ENCODE results near the gene YBEY. TPM values are rescaled to one million over a fixed set of nuclear protein-coding genes. Genes with fewer than 3 reads are reported as not detected.

The YBEY gene
- total and polyA plus RNA-seq, 2 of the 8 experiments (the other 6 are each of a cell fraction or from before 2014, with no cell fraction given): 26.9 to 31.9 TPM

DNA sequence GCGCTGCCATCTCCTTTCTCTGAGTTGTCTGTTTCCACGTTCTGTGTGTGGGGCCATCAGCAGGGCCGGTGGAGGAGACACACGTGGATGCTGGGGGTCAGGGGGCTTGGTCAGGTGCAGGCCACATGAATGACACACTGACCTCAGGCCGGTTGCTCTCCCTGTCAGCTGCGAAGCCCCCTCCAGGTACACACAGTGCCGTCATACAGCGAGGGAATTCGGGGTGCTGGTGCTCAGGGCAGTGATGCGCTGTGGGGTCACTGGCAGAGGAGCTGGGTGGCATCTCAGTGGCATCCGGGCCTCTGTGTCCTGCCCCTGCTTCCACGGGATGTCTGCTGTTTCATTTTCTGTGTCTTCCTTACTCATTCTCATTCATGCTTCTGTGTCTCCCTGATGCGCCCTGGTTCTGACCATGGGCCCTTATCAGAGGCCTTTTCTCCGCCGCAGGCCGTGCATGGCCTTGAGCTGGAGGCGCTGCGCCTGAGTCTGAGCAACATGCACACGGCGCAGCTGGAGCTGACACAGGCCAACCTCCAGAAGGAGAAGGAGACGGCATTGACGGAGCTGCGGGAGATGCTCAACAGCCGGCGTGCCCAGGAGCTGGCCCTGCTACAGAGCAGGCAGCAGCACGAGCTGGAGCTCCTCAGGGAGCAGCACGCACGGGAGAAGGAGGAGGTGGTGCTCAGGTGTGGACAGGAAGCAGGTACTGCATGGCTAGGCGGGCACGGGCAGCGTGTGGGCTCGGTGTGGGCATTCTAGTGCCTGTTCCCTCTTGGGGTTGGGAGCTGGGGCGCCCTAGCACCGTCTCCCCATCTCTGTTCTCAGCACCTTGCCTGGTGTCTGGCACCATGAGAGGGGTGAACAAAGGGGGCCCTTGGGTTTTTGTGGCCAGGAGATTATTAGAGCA is 60.4 kb downstream of the YBEY start:
- no peak overlapping the region for H2AK5ac ChIP-seq (ENCODE audit: low read depth, low read length)
- no peak overlapping the region for H3K4ac ChIP-seq (replicated peaks; ENCODE audit: insufficient read length, low read depth, low read length)
- no peaks in the 10 kb centered on the region for H3K9me3 ChIP-seq (ENCODE audit: insufficient read depth in 2 of 2, low read depth in 1 of 2, low read length in 1 of 2)
- H3K4me2 ChIP-seq (ENCODE audit: insufficient read depth in 1 of 2, low read depth in 2 of 2, low read length in 2 of 2): no peak overlapping the region
- no peak overlapping the region for H3K4me3 ChIP-seq (ENCODE audit: extremely low read depth in 1 of 4, insufficient read depth in 2 of 4, low read depth in 3 of 4, low read length in 4 of 4)
- peaks cover 7 to 8% of the 10 kb centered on the region in 2 experiments for H4K20me1 ChIP-seq (replicated peaks in 1 of 2; ENCODE audit: control insufficient read depth in 1 of 2, insufficient read depth in 2 of 2, low read length in 2 of 2)
- H3K27me3 ChIP-seq (replicated peaks in 1 of 4; ENCODE audit: control insufficient read depth in 3 of 4, extremely low read depth in 1 of 4, insufficient read depth in 3 of 4, low read length in 3 of 4): no peaks in the 10 kb centered on the region
- no peak overlapping the region; the same call in 1 of the 2 replicates for H2BK5ac ChIP-seq (ENCODE audit: low read depth, low read length)
- WGBS, 2 experiments (ENCODE audit: extremely low coverage in 1 of 2, insufficient coverage in 1 of 2, insufficient read length in 1 of 2, insufficient replicate concordance in 2 of 2, low coverage in 1 of 2, low lambda C conversion rate in 2 of 2, missing lambda C conversion rate in 1 of 2): 93% methylated on average over 30 of the region's 34 CpGs; no CpG with 5 or more reads in 1 of the 2 experiments
- H2AFZ ChIP-seq (ENCODE audit: low read length): no peak overlapping the region
- peaks cover 17 to 44% (median 31%) of the 10 kb centered on the region in 4 experiments; a peak in 7 of 8 replicates for H3K36me3 ChIP-seq (ENCODE audit: control insufficient read depth in 2 of 4, insufficient read depth in 4 of 4, low read length in 3 of 4)
- H4K8ac ChIP-seq (ENCODE audit: extremely low read depth, insufficient read depth, low read length): no peak overlapping the region; the same call in 1 of the 2 replicates
- H3K56ac ChIP-seq (replicated peaks; ENCODE audit: insufficient read length, low read depth, low read length): no peak overlapping the region
- no peak for FAIRE-seq
- H3K23ac ChIP-seq (ENCODE audit: insufficient read length): no peak overlapping the region
- H3K18ac ChIP-seq (ENCODE audit: extremely low read depth, low read length): no peak overlapping the region
- H3K23me2 ChIP-seq (ENCODE audit: low read depth, low read length): no peaks in the 10 kb centered on the region
- H3K9ac ChIP-seq (replicated peaks in 1 of 4; ENCODE audit: extremely low read depth in 1 of 4, low read depth in 3 of 4, low read length in 3 of 4): no peak overlapping the region
- no peak for TF ChIP-seq TEAD4 (IDR thresholded peaks at IDR 0.05; ENCODE audit: low read depth, low read length)
- no peak for TF ChIP-seq HDAC6 (IDR thresholded peaks at IDR 0.05; ENCODE audit: low read depth, low read length)
- TF ChIP-seq SP1 (IDR thresholded peaks at IDR 0.05; ENCODE audit: low read depth, low read length): no peak
- no peak for TF ChIP-seq ZNF274 (IDR thresholded peaks at IDR 0.05; ENCODE audit: borderline replicate concordance, extremely low read depth, low read length)
- TF ChIP-seq EGR1 (IDR thresholded peaks at IDR 0.05; ENCODE audit: borderline replicate concordance, low read depth, low read length): no peak
- peaks cover 0 to 17% of the 10 kb centered on the region in 2 experiments; a peak in 2 of 4 replicates for H3K79me2 ChIP-seq (ENCODE audit: control insufficient read depth in 1 of 2, insufficient read depth in 2 of 2, low read length in 2 of 2)
- H4K5ac ChIP-seq (ENCODE audit: insufficient read length, low read depth, low read length): no peak overlapping the region
- H3K14ac ChIP-seq (ENCODE audit: insufficient read length): no peak overlapping the region
- no peak for DNase-seq (ENCODE audit: low read depth in 1 of 2, low spot score in 2 of 2)
- CTCF ChIA-PET (ENCODE audit: partially characterized antibody): interaction anchor here (1.1 kb wide), 1 partner anchor 10 kb away, joined by 3 read pairs; no protein-coding TSS in a partner anchor
- no peak overlapping the region for H2BK120ac ChIP-seq (replicated peaks; ENCODE audit: low read depth, low read length)
- H2BK12ac ChIP-seq (ENCODE audit: low read depth, low read length): no peak overlapping the region
- no peak overlapping the region for H2BK15ac ChIP-seq (ENCODE audit: low read length)
- no peaks in the 10 kb centered on the region for H3K4me1 ChIP-seq (replicated peaks in 1 of 4; ENCODE audit: control insufficient read depth in 3 of 4, insufficient read depth in 4 of 4, low read length in 3 of 4)
- peaks cover 6% of the 10 kb centered on the region; the same call in 1 of the 2 replicates for H3K79me1 ChIP-seq (ENCODE audit: low read depth, low read length)
- POLR2A ChIA-PET (ENCODE audit: partially characterized antibody): no interaction called here
- H4K91ac ChIP-seq (replicated peaks; ENCODE audit: insufficient read length, low read length): no peak overlapping the region
- no peak overlapping the region for H3K27ac ChIP-seq (ENCODE audit: low read depth, low read length)
- H2BK20ac ChIP-seq (ENCODE audit: low read length): no peak overlapping the region

Measured in H1 (cell line).